Hepatic stellate cell (primary cell): ENCODE data around the gene LYRM2.
"Not testable (repeated sequence)": the region's sequence is repeated elsewhere in the genome, so short reads cannot be mapped to it uniquely, and the experiment has no call there.

Experiments
- DNase-seq: peaks from one replicate; pipeline ENCODE4 v3.0.0; 2011; ENCODE audit warnings: low spot score

LYRM2 gene

DNA sequence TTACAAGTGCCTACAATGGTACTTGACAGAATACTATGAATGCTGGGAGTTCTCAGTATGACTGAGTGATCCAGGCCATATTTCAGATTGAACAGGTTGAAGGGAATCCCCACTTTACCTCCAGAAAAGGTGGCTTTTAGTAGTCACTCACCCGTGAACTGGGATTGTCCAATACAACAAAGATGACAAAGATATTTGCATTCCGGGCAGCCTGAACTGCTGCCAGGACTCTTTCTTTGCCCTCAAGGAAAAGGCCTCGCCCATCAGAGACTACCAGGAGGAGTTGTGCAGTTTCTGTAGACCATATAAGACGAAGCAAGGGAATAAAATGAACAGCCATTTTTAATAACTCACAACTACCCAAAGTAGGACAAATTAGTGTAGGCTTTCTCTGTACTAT is 6.3 kb upstream of the LYRM2 start:
- no peak for DNase-seq

DNA sequence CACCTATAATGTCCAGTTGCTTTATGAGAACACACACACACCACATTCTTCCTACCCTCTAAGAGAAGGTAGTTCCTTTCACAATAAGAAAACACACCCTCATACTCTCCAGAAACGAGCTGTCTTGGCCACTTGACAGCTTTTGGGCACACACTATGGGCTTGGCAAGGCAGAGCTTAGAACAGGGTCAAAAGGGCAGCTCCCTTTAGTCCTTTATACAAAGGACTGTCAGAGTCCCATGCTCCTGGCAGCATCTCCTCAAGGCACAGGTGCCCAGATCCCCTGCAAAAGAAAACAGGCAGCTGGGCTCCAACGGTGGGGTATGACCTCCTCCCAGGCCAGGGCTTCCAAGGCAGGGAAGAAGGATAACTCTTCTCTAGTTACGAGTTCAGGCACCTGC is 4.9 kb upstream of the LYRM2 start:
- DNase-seq: no peak

DNA sequence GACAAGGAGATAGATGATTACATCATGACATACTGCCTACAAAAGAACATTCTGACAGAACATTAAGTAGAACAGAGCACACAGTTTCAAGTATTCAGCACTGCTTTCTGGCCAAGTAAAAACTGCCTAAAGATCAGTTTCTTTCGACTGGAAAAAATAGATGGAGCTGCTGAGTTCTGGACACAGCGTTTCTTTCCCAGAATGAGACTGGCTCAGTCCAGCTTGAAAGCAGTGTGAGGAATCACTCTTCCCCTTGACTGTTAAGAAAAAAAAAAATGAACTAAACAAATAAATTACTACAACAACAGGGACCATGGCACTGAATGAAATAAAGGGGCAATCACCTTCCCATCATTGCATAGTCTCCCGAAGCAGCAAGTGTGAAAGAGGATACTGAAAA is 4.4 kb upstream of the LYRM2 start:
- DNase-seq: no peak

DNA sequence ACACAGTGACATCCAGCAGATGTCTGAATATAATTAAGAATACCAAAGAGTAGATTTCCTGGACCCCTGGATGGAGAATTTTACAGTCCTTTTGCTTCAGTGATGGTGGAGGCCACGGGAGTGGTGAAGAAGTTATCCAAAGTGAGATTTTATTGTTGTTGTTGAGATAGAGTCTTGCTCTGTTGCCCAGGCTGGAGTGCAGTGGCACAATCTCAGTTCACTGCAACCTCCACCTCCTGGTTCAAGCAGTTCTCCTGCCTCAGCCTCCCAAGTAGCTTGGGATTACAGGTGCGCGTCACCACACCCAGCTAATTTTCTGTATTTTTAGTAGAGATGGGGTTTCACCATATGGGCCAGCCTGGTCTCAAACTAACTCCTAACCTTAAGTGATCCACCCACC is 3.0 kb upstream of the LYRM2 start:
- not testable (repeated sequence) for DNase-seq

DNA sequence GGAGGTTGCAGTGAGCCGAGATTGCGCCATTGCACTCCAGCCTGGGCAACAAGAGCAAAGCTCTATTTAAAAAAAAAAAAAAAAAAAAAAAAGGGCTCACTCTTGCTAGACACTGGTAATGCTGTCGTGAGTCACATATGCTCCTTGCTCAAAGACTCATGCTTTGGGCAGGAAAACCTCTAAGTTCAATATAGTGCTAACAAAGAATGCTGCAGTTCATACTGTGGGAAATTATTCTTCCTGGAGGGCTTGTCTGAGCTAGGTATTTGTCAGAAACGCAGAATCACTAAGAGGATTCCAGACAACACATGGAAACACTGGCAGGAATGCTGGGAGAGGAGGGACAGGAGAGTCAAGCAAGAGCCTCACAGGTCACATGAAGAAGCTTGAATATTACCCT is 2.3 kb upstream of the LYRM2 start:
- DNase-seq: no peak

DNA sequence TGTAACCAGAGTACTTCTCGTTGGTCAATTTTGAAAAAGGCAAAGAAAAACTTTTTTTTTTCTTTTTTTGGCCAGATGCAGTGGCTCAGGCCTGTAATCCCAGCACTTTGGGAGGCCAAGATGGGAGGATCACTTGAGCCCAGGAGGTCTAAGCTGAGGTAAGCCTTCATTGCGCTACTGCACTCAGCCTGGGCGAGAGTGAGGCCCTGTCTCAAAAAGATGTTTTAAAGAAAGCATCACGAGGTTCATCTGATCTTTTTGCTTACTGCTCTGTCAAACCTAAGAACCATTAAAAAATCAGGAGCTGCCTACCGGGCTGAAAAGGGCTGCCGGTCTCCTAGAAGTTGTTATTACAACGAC is 607 bp downstream of the LYRM2 start:
- no peak for DNase-seq

DNA sequence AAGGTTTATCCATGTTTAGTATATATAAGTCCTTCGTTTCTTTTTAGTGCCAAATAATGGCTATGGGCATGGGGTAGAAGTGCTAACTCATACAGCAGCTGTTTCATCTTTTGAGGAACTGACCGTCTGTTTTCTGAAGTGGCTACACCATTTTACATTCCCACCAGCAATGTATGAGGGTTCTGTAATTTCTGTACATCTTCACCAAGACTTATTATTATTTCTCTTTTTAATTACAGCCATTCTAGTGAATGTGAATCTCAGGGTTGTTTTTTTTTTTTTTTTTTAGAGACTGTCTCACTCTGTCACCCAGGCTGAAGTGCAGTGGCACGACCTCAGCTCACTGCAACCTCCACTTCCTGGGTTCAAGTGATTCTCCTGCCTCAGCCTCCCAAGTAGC is 2.1 kb downstream of the LYRM2 start:
- not testable (repeated sequence) for DNase-seq

DNA sequence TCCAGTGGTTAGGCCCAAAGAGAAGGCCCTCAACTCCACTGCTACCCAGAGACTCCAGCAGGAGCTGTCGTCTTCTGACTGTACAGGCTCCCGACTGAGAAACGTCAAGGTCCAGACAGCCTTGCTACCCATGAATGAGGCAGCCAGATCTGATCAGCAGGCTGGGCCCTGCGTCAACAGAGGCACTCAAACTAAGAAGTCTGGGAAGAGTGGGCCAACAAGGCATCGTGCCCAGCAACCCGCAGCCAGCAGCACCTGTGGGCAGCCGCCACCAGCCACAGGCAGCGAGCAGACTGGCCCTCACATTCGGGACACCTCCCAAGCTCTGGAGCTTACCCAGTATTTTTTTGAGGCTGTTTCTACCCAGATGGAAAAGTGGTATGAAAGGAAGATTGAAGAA is 8.1 kb downstream of the LYRM2 start:
- no peak for DNase-seq

DNA sequence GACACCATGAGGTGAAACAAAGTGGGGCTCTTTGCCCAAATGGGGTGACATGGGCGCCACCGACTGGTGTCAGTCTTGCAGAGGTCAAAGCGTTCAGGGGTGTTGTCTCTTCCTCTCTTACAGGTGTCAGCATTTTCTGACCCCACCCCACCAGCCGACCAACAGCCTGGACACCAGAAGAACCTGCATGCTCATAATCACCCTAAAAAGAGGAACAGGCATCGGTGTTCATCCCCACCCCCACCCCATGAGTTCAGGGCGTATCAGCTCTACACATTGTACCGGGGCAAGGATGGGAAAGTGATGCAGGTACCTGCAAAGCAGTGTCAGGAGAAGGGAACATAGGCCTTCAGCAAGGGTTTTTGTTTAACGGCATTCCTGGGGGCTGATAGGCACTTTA is 14.8 kb downstream of the LYRM2 start:
- no peak for DNase-seq

DNA sequence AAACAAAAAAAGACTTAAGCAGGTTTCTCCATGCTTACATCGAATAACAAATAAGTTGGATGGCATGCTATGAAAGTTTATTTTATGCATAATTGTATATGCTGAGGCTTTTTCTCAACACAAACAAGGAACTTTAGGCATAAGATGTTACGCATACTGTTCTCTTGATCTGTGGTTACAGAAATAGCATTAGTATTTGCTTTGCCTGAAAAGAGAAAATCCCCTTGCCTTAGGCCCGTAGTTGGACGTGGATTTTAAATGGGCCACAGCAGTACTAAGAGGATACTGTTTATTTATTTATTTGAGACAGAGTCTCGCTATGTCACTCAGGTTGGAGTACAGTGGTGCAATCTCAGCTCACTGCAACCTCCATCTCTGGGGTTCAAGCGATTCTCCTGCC is 19.0 kb downstream of the LYRM2 start:
- no peak for DNase-seq

DNA sequence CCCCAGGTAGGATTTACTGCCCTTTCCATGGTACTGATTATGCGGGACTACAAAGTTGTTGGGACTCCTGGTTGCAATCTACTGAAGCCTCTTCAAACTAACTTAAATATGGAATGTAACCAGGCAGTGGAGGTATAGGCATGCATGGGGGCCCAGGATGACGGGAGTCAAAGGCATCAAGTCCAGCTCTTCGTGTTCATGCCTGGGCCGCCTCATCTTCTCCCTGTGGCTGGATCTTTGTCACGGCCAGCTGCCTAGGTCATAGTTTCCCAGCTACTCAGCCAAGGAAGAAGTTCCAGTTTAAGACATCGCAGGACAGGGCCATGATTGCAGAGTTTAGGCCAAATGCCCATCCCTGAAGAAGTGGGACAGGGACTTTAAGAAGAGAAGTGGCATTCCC is 20.5 kb downstream of the LYRM2 start:
- no peak for DNase-seq

DNA sequence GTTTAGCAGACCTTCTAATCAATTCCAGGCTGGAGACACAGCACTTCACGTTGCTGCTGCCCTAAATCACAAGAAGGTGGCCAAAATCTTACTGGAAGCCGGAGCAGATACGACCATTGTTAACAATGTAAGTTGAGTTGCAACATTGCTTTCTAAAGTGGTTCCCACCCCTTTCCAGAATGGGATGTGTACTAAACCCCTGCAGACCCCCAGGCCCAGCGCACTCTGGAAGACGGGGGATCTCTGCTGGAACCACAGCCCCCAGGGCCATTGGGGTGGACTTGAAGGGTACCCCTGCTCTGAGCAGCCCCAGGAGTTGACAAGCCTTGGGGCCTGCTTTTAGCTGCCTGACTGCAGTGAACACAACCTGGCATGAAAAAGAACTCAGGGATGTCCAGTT is 22.0 kb downstream of the LYRM2 start:
- DNase-seq: no peak

DNA sequence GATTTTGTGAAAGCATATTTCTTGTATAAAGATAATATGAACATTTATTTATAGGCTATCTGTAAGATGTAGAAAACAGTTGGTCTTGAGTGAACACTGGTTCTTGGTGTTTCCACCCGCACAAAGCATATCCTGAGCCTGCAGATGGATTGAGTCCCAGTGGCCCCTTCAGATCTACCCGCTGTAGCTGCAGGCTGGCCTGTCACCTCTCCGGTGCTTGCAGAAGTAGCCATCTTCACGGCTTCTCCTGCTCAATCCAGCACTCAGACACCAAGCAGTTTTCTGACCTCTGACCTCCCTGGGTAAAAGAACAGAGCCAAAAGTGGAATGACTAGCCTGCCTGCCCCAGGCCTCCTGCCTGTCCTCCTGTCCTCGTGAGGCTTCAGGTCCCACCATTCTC is 22.7 kb downstream of the LYRM2 start:
- no peak for DNase-seq

DNA sequence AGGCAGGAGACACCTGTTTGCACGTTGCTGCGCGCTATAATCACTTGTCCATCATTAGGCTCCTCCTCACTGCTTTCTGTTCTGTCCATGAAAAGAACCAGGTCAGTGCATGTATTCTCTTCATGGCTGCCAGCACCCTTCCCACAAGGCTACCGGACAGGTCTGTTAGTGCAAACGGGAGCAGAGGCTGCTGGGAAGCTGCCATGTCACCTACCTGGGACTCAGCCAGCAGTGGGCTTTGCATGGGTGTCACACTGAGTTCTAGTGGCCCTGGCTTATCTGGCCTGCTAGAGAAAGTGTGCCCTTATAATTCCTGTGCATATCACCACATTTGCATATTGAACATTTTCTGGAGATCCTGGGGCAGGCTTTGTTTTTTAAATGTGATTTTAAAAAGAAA is 24.8 kb downstream of the LYRM2 start:
- DNase-seq: no peak

DNA sequence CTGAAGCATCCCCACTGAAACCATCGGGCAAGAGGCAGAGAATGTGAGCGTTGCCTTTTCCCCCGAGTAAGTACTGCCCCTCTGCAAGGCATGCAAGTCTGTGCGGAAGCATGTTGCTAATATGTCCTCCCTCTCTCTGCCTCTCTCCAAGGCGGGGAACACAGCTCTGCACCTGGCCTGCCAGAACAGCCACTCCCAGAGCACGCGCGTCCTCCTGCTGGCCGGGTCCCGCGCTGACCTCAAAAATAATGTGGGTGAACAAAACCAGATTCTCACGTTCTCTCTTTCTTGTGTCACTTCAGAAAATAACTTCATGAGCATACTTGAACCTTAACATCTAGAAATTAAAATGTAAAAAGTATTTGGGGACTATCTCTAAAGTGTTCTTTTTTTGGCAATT is 26.4 kb downstream of the LYRM2 start:
- DNase-seq: no peak

DNA sequence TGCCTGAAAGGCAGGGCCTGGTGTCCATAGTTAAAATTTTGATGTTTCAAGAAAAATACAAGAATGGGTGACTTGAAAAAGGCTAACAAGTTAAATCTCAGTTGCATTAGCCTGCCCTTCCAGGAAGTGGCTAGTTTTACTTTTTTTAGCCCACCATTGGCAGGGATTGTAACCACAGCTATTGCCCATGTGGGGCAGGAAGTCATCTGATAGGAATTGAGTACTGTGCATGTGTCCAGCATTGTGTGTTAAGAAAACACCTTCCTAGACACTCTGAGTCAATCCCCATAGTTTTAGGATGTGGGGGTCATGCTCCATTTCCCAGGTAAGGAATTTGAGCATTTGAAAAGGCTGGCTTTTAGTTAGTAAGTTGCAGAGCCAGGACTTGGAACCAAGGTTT is 26.9 kb downstream of the LYRM2 start:
- DNase-seq: peak; percentile 27

DNA sequence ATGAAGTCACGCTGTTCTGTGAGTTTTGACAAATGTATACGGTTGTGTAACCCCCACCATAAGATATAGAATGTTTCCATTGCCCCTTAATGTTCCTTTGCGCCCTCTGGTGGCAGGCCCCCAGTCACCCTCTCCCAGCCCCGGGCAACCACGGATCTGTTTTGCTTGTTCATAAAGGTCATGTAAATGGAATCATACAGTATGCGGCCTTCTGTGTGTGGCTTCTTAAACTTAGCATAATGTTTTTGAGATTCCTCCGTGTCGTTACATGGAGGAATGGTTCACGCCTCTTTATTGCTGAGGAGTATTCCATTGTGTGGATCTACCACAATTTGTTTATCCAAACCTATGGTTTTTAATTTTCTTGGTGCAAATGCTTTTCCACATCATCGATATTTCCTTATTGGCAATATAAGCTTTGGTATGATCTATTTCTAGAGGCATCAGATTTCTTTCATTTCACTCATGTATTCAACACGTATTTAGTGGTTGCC is 28.4 kb downstream of the LYRM2 start:
- peak; percentile 47 for DNase-seq

DNA sequence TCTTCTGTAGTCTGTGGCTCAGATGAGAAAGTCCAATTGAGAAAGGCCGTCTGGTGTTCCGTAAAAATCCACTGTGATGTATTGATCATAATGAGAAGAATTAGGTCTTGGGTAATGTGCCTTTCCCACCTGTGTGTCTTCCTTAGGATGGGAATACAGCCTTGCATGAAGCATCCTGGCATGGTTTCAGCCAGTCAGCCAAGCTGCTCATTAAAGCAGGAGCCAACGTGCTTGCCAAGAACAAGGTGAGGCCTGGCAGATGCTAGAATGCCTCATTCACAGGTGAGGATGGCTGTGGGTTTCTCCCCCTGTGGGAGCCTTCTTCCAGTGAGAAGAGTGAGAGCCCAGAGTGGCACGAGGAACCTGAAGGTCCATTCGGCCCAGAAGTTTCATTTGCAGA is 32.7 kb downstream of the LYRM2 start:
- no peak for DNase-seq

DNA sequence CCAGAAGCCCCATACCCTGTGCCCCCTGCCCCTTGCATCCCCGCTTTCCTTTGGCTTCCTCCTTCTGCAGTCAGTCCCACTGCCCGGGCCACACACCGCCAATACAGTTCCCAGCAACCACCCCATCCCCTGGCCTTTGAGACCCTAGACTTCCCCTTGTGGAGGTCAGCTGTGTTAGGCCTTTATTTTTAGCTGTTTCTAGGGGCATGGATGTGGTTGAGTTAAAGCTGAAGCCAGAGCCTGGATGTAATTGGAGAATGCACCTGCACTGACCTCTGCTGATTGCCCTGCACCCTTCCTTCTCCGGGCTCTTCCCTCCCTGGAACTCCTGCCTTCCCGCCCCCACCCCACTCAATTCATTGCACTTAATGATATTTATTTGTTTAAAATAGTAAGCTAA is 33.9 kb downstream of the LYRM2 start:
- DNase-seq: no peak

DNA sequence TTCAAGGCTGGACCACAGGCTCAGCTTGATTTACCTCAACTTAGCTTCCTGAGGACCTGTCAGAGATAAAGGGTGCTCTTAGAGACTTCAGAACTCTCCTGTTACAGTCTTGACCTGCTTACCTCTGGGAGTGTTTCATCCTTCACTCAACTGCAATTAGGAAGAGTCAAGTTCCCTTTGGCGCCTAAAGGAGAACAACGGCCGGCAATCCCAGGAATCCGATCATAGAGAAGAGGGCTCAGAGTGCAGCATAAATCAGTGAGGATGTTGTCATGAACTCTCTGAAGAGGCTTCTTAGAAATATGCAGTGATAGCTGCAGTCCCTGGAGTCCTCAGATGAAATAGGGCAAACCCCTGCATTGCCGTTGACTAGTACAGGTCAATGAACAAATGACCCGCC is 36.4 kb downstream of the LYRM2 start:
- no peak for DNase-seq

DNA sequence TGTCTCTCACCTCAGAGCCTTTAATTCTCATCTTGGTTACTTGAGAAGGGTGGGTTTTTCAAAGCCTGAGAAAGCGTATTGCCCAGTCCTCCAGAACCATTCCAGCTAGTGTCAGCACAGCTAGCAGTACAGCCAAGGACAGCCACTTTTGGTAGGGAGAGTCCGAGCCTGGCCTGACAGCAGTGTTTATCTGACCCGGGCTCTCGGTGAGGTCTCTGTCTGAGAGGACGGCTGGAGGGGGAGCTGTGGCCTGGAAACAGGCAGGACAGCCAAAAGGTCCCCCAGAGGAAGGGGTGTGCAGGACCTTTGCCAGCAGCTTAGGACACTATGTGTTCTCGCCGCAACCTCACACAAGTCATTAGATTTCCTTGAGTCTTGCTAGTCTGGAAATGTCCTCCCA is 38.8 kb downstream of the LYRM2 start:
- DNase-seq: no peak

DNA sequence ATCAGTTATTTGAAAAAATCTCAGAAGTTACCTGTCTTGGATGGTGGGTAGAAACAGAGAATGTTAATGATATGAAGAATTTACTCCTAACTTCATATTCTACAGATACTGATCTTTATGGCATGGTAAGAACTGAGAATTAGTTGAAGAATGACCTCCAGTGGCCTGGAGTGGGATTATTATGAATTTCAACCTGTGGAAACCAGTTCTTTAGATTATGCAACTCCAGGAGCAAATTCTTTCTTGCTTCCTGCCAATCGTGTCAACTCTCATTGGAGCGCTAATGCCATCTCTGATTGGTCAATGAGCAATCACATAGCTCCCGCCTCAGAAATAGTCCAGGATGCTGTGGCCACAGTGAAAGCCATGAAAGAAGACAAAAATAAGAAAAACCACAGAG is 40.6 kb downstream of the LYRM2 start:
- DNase-seq: peak; percentile 59

DNA sequence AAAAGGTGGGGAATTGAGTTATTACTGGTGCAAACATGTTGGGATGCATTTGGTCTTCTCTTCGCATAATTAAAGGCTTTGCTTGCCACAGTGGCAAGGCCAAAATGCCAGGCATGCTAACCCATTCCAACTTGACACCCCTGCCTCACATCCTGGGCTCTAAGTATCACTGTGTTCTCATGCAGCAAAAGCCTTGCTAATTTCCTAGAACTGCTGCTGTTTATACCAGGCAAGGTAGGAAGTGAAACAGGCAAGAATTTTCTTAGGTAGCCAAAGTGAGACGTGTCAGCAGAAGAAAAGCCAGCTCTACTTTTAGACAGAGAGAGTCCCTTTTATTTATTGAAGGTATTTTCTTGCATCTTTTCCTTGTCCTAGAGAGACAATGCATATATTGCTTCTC is 41.2 kb downstream of the LYRM2 start:
- no peak for DNase-seq

DNA sequence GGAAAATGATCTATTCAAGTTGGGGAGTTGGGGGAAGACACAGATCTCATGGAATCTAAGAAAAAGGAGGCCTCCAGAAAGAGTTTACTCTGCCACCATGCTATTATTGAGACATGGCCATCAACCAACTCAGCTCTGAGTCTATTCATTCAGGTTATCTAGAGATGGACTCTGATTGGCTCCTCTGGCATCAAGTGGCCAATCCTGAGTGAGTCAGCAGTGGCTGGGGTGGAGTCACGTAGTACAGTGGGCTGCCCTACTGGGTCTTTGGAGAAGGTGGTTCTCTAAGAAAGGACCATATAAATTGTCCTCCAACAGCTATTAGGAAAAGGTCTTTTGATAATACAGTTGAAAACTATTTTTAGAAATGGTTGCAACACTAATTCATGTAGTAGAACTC is 42.1 kb downstream of the LYRM2 start:
- DNase-seq: no peak

DNA sequence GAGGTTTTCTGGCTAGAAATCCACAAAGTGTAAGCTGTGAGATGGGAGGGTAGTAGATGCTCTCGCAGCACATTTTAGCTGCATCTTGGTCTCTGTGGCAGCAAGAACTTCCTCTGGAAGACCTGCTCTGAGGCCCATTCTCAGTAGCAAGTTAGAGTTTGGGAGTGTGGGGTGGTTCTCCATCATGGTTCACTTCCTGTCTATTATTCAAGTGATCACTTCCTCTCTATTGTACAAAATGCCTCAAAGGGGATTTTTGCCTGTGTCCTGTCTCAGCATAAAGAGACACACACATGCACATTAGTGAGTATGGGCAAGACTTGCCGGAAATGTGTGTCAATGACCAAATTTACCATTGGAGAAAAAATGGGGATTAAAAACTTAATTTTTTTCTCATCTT is 42.5 kb downstream of the LYRM2 start:
- no peak for DNase-seq
